Sigmoid colon (tissue), 7 donors: ENCODE results near the gene PIK3CB. TPM values are rescaled to one million over a fixed set of nuclear protein-coding genes. Genes with fewer than 3 reads are reported as not detected.

Source experiments
- DNase-seq: peaks from one replicate; pipeline ENCODE4 v3.0.0-alpha.2; 2019
- H3K27ac ChIP-seq, 4 donors: fragments of 200-600 bp; sonication (generic); one replicate each; pipeline ENCODE4 v1.5.1; 2016 to 2019; ENCODE audit warnings: mild to moderate bottlenecking in 1 of 4
- H3K27me3 ChIP-seq, 3 donors: fragments of 200-600 bp; sonication (generic); one replicate each; pipeline ENCODE4 v1.5.1; 2019; ENCODE audit warnings: mild to moderate bottlenecking in 1 of 3
- H3K36me3 ChIP-seq, 4 donors: fragments of 200-600 bp; sonication (generic); one replicate each; pipeline ENCODE4 v1.5.1; 2016 to 2019
- H3K4me1 ChIP-seq, 4 donors: fragments of 200-600 bp; sonication (generic); one replicate each; pipeline ENCODE4 v1.5.1; 2017 to 2019
- H3K4me3 ChIP-seq, 4 donors: fragments of 200-600 bp; sonication (generic); one replicate each; pipeline ENCODE4 v1.5.1; 2017 to 2019; ENCODE audit warnings: mild to moderate bottlenecking in 2 of 4, moderate library complexity in 1 of 4
- H3K9me3 ChIP-seq, 4 donors: fragments of 200-600 bp in 3 of 4; sonication (generic) in 3 of 4; one replicate each; pipeline versions ENCODE4 v1.5.1 to v1.6.1; 2013 to 2019
- CTCF ChIP-seq, 4 experiments: fragments of 450-650 bp in 3 of 4; fragments of 200-600 bp in 1 of 4; IDR thresholded peaks; one replicate each; pipeline ENCODE4 v1.5.1; 2016 to 2019; ENCODE audit warnings: antibody characterized with exemption in 4 of 4, mild to moderate bottlenecking in 3 of 4, moderate library complexity in 2 of 4
- EP300 ChIP-seq, 4 donors: sonication (generic); formaldehyde crosslinking; IDR thresholded peaks; one replicate each; pipeline ENCODE4 v1.6.1; 2017; ENCODE audit warnings: antibody characterized with exemption in 4 of 4
- POLR2A ChIP-seq, 2 donors: fragments of 450-650 bp; IDR thresholded peaks; one replicate each; pipeline ENCODE4 v1.6.1; 2016; ENCODE audit warnings: antibody characterized with exemption in 2 of 2, mild to moderate bottlenecking in 2 of 2, moderate library complexity in 2 of 2
- POLR2AphosphoS5 ChIP-seq, 4 donors: sonication (generic); formaldehyde crosslinking; IDR thresholded peaks; one replicate each; pipeline ENCODE4 v1.6.1; 2017; ENCODE audit warnings: antibody characterized with exemption in 4 of 4
- WGBS, 2 donors: extraction: QIAGEN DNeasy Blood & Tissue Kit; methylation state at CpG; one replicate each; pipeline ENCODE4 v1.1.7; 2013; 5-methylcytosine and 5-hydroxymethylcytosine counted together
- intact Hi-C: fragments of 100-400 bp; cut with DNase I; formaldehyde crosslinking; loops from one replicate; pipeline ENCODE4 v1.15.1; 2023
- polyA plus RNA-seq, 3 donors: library from polyadenylated mRNA; stranded (reverse); fragments of 200-250 nt; gene quantifications; one replicate each; pipeline ENCODE4 v1.2.3, GENCODE V29; 2013
- total RNA-seq, 4 donors: library from RNA; depleted of rRNA; stranded (reverse); fragments of >200 nt; gene quantifications; one replicate each; pipeline ENCODE4 v1.1.0, GENCODE V29; 2016
- donor health status: healthy with polysubstance abuse.
- donor health status: Bipolar disorder and iron deficiency.
- donor health status: healthy.

The PIK3CB gene
- total and polyA plus RNA-seq, 7 donors, result 17.4 to 29.5 (median 22.0) TPM

GRCh38 chr3:138782755-138783154 is 52.0 kb downstream of the PIK3CB start:
- no peaks in the 10 kb centered on the region for H3K9me3 ChIP-seq
- H3K4me3 ChIP-seq, result no peak overlapping the region
- H3K27me3 ChIP-seq, result no peaks in the 10 kb centered on the region
- TF ChIP-seq POLR2AphosphoS5 (IDR thresholded peaks at IDR 0.05), result no peak
- TF ChIP-seq EP300 (IDR thresholded peaks at IDR 0.05), result no peak
- no peak for TF ChIP-seq CTCF (IDR thresholded peaks at IDR 0.05)
- TF ChIP-seq POLR2A (IDR thresholded peaks at IDR 0.05), result no peak
- no peaks in the 10 kb centered on the region for H3K4me1 ChIP-seq
- H3K27ac ChIP-seq, result no peak overlapping the region
- DNase-seq, result no peak
- WGBS, 2 donors, result 79 to 96% methylated on average over 1 of the region's 1 CpG
- intact Hi-C loops, result no loop called here
- H3K36me3 ChIP-seq, result no peaks in the 10 kb centered on the region

- TF ChIP-seq POLR2AphosphoS5 (IDR thresholded peaks at IDR 0.05) (no peak), POLR2A (IDR thresholded peaks at IDR 0.05) (no peak), CTCF (IDR thresholded peaks at IDR 0.05) (no peak), EP300 (IDR thresholded peaks at IDR 0.05) (no peak)
- Histone ChIP-seq H3K9me3 (no peaks in the 10 kb centered on the region), H3K4me1 (peaks cover 0 to 6% (median 0%) of the 10 kb centered on the region in 4 donors), H3K4me3 (no peak overlapping the region), H3K27ac (no peak overlapping the region), H3K27me3 (no peaks in the 10 kb centered on the region), H3K36me3 (no peaks in the 10 kb centered on the region)
- WGBS, 2 donors, result 62 to 77% methylated on average over 5 of the region's 5 CpGs
- intact Hi-C loops, result no loop called here
- DNase-seq, result no peak
These were observed 53.7 kb downstream of the PIK3CB start for GRCh38 chr3:138781012-138781470.

- Histone ChIP-seq H3K4me1 (peaks cover 0 to 29% (median 18%) of the 10 kb centered on the region in 4 donors), H3K27ac (no peak overlapping the region), H3K27me3 (no peaks in the 10 kb centered on the region), H3K36me3 (no peaks in the 10 kb centered on the region), H3K9me3 (no peaks in the 10 kb centered on the region), H3K4me3 (no peak overlapping the region)
- no peak for TF ChIP-seq POLR2AphosphoS5 (IDR thresholded peaks at IDR 0.05)
- no peak for TF ChIP-seq CTCF (IDR thresholded peaks at IDR 0.05)
- TF ChIP-seq POLR2A (IDR thresholded peaks at IDR 0.05), result no peak
- no peak for TF ChIP-seq EP300 (IDR thresholded peaks at IDR 0.05)
- DNase-seq, result no peak
- intact Hi-C loops, result loop anchor here (5.0 kb wide), 1 partner anchor 54 kb away; the partner anchor contains the start of gene PIK3CB
- WGBS, 2 donors, result 97 to 98% methylated on average over 2 of the region's 2 CpGs
These were observed 56.1 kb downstream of the PIK3CB start for GRCh38 chr3:138778643-138779042.

- 96 to 97% methylated on average over 2 of the region's 2 CpGs for WGBS, 2 donors
- H3K27me3 ChIP-seq, result no peaks in the 10 kb centered on the region
- intact Hi-C loops, result loop anchor here (5.0 kb wide), 1 partner anchor 55 kb away; the partner anchor contains the start of gene PIK3CB
- TF ChIP-seq POLR2A (IDR thresholded peaks at IDR 0.05), result no peak
- TF ChIP-seq CTCF (IDR thresholded peaks at IDR 0.05), result no peak
- no peak for TF ChIP-seq EP300 (IDR thresholded peaks at IDR 0.05)
- H3K9me3 ChIP-seq, result no peaks in the 10 kb centered on the region
- H3K36me3 ChIP-seq, result no peaks in the 10 kb centered on the region
- no peak overlapping the region for H3K27ac ChIP-seq
- no peak for DNase-seq
- H3K4me3 ChIP-seq, result no peak overlapping the region
- H3K4me1 ChIP-seq, result peaks cover 0 to 29% (median 18%) of the 10 kb centered on the region in 4 donors
These were observed 57.8 kb downstream of the PIK3CB start for GRCh38 chr3:138776961-138777360.

GRCh38 chr3:138775254-138775595 is 59.5 kb downstream of the PIK3CB start:
- peaks cover 0 to 29% (median 18%) of the 10 kb centered on the region in 4 donors for H3K4me1 ChIP-seq
- H3K36me3 ChIP-seq, result no peaks in the 10 kb centered on the region
- H3K27ac ChIP-seq, result peak overlapping the region; percentile 1 to 65 (median 60)
- intact Hi-C loops, result loop anchor here (5.0 kb wide), 1 partner anchor 57 kb away; the partner anchor contains the start of gene PIK3CB
- H3K27me3 ChIP-seq, result no peaks in the 10 kb centered on the region
- DNase-seq, result no peak
- H3K4me3 ChIP-seq, result no peak overlapping the region
- no peaks in the 10 kb centered on the region for H3K9me3 ChIP-seq
- no peak for TF ChIP-seq POLR2A (IDR thresholded peaks at IDR 0.05)
- TF ChIP-seq CTCF (IDR thresholded peaks at IDR 0.05), result no peak
- TF ChIP-seq EP300 (IDR thresholded peaks at IDR 0.05), result no peak
- TF ChIP-seq POLR2AphosphoS5 (IDR thresholded peaks at IDR 0.05), result no peak
- 67 to 70% methylated on average over 4 of the region's 4 CpGs for WGBS, 2 donors
